Measurements from ENCODE around the gene SLC34A2.

- TF ChIP-seq, protein P1, sequence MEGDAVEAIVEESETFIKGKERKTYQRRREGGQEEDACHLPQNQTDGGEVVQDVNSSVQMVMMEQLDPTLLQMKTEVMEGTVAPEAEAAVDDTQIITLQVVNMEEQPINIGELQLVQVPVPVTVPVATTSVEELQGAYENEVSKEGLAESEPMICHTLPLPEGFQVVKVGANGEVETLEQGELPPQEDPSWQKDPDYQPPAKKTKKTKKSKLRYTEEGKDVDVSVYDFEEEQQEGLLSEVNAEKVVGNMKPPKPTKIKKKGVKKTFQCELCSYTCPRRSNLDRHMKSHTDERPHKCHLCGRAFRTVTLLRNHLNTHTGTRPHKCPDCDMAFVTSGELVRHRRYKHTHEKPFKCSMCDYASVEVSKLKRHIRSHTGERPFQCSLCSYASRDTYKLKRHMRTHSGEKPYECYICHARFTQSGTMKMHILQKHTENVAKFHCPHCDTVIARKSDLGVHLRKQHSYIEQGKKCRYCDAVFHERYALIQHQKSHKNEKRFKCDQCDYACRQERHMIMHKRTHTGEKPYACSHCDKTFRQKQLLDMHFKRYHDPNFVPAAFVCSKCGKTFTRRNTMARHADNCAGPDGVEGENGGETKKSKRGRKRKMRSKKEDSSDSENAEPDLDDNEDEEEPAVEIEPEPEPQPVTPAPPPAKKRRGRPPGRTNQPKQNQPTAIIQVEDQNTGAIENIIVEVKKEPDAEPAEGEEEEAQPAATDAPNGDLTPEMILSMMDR (IDR thresholded peaks at IDR 0.05) = no peak
- TF ChIP-seq POLR2AphosphoS5 (IDR thresholded peaks at IDR 0.05; ENCODE audit: low read depth, low read length) = no peak
Measured at GRCh38 chr4:25609976-25610375, 45.7 kb upstream of the SLC34A2 start.

Data from Panc1 (cell line).